ENCODE data around the gene TCEAL9. TPM values are rescaled to one million over a fixed set of nuclear protein-coding genes. Genes with fewer than 3 reads are reported as not detected.
A peak's percentile ranks its signal among the peaks of the same experiment; 100 is the strongest.
"Not testable (repeated sequence)": the region's sequence is repeated elsewhere in the genome, so short reads cannot be mapped to it uniquely, and the experiment has no call there.

The TCEAL9 gene
- total RNA-seq, 2 donors from 2014 or later, result 43.3 to 56.9 TPM

DNA sequence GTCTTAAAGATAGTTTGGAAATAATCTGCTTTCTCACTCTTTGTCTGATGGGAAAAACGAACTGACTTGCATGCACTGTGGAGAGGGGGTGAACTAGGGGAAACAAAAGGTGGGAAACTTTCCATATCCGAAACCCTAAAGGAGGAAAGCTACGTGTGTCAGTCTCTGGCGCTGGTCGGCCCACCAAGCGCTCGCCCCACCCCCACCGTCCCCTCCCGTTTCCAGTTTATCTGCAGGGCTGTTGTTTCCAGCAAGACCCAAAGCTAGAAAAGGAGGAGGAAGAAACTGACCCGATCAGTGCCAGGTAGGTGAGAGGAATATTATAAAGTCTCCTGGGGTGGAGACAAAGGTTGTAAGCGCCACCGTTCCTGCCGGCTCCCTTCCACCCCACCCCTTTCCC, 552 bp downstream of the TCEAL9 start:
- H3K4me3 ChIP-seq, result peak overlapping the region; percentile 62 to 63
- H3K27ac ChIP-seq, result peak overlapping the region; percentile 89 to 90
- H3K27me3 ChIP-seq, result no peaks in the 10 kb centered on the region
- H3K4me1 ChIP-seq, result no peaks in the 10 kb centered on the region
- TF ChIP-seq, protein P1, sequence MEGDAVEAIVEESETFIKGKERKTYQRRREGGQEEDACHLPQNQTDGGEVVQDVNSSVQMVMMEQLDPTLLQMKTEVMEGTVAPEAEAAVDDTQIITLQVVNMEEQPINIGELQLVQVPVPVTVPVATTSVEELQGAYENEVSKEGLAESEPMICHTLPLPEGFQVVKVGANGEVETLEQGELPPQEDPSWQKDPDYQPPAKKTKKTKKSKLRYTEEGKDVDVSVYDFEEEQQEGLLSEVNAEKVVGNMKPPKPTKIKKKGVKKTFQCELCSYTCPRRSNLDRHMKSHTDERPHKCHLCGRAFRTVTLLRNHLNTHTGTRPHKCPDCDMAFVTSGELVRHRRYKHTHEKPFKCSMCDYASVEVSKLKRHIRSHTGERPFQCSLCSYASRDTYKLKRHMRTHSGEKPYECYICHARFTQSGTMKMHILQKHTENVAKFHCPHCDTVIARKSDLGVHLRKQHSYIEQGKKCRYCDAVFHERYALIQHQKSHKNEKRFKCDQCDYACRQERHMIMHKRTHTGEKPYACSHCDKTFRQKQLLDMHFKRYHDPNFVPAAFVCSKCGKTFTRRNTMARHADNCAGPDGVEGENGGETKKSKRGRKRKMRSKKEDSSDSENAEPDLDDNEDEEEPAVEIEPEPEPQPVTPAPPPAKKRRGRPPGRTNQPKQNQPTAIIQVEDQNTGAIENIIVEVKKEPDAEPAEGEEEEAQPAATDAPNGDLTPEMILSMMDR (IDR thresholded peaks at IDR 0.05), result no peak
- no peak for DNase-seq (ENCODE audit: low spot score)
- no peaks in the 10 kb centered on the region for H3K9me3 ChIP-seq
- H3K36me3 ChIP-seq, result no peaks in the 10 kb centered on the region

DNA sequence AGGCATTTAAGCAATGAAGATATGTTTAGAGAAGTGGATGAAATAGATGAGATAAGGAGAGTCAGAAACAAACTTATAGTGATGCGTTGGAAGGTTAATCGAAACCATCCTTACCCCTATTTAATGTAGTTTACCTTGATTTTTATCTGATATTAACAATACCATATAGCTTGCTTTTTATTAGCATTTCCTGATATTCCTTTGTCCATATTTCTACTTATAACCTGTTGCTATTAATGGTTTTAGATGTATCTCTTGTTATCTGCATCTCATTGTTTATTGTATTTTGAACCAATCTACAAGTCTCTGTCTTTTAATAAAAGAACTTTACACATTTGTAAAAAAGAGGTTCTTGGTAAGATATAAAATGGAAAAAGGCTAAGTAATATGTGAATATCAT, 1.6 kb downstream of the TCEAL9 start:
- no peaks in the 10 kb centered on the region for H3K4me1 ChIP-seq
- TF ChIP-seq, protein P1 (IDR thresholded peaks at IDR 0.05), result no peak
- H3K4me3 ChIP-seq, result no peak overlapping the region
- no peaks in the 10 kb centered on the region for H3K27me3 ChIP-seq
- no peaks in the 10 kb centered on the region for H3K9me3 ChIP-seq
- no peaks in the 10 kb centered on the region for H3K36me3 ChIP-seq
- H3K27ac ChIP-seq, result no peak overlapping the region
- DNase-seq (ENCODE audit: low spot score), result no peak

DNA sequence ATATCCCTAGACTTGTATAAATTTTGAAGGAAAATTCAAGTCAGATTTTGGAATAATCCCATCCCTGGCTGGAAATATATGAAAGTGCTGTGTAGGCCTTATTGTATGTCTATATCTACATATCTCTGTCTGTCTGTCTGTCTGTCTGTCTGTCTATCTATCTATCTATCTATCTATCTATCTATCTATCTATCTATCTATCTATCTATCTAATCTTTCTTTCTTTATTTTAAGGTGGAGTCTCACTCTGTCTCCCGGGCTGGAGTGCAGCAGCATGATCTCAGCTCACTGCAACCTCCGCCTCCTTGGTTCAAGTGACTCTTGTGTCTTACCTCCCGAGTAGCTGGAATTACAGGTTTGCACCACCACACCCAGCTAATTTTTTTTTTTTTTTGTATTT, 3.3 kb downstream of the TCEAL9 start:
- not testable (repeated sequence) for H3K27me3 ChIP-seq; H3K36me3 ChIP-seq; DNase-seq (ENCODE audit: low spot score); H3K4me3 ChIP-seq; H3K4me1 ChIP-seq; H3K9me3 ChIP-seq; H3K27ac ChIP-seq

DNA sequence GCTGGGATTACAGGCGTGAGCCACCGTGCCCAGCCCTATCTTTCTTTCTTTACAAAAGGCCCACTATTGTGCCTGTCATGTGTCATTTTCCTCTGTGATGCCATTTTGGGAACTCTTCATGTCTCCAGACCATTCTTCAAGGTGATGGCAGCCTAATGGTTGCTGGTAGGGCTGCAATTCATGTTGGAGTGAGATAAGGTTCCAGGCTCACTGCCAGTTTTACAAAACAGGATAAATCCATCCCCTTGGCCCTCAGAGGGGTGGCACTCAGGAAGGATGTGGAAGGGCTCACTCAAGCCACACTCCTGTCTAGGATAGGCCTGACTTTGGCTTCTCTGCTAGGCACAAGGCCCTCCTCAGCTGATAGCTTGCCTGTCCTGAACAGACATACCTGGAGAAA, 3.8 kb downstream of the TCEAL9 start:
- Histone ChIP-seq H3K27me3 (no peaks in the 10 kb centered on the region), H3K9me3 (no peaks in the 10 kb centered on the region), H3K27ac (no peak overlapping the region), H3K4me3 (no peak overlapping the region), H3K4me1 (no peaks in the 10 kb centered on the region), H3K36me3 (no peaks in the 10 kb centered on the region)
- TF ChIP-seq, protein P1 (IDR thresholded peaks at IDR 0.05), result no peak
- no peak for DNase-seq (ENCODE audit: low spot score)

DNA sequence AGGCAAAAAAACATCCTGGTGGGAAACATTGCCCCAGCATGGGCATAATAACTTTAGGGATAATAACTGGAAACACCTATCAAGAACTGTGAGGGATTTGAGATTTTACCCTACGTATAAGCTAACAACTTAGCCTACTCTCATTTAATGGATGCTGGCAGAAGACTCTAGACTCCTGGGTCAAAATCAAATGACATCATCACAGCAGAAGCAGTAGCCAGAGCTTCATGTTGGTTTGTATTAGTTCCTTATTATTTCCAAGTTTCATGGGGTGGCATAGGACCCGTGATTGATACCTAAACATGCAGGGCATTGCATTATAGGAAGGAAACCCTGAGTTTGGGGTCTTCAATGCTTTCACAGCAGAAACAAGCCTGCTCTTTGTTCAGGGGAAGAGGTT, 4.6 kb downstream of the TCEAL9 start:
- Histone ChIP-seq H3K36me3 (no peaks in the 10 kb centered on the region), H3K4me3 (no peak overlapping the region), H3K27me3 (no peaks in the 10 kb centered on the region), H3K4me1 (no peaks in the 10 kb centered on the region), H3K27ac (no peak overlapping the region), H3K9me3 (no peaks in the 10 kb centered on the region)
- TF ChIP-seq, protein P1 (IDR thresholded peaks at IDR 0.05), result no peak
- no peak for DNase-seq (ENCODE audit: low spot score)

DNA sequence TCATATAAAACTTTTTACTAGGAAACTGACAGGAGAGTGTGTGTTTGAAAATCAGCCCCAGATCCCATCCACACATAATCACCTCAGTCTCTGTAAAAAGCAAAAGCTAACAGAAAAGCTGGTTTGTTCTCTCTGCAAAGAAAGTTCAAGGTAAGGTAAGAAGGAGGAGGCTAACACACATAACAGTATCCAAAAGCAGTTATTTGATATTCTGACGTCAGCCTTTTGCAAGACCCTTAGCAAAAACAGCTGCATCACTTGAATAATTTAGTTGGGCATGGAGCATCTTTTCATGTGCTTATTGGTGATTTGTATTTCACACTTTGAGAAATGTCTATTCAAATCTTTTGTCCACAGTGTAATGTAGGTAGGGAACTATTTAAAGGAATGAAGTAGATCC, 5.5 kb downstream of the TCEAL9 start:
- no peak overlapping the region for H3K27ac ChIP-seq
- no peaks in the 10 kb centered on the region for H3K9me3 ChIP-seq
- no peaks in the 10 kb centered on the region for H3K4me1 ChIP-seq
- TF ChIP-seq, protein P1 (IDR thresholded peaks at IDR 0.05), result no peak
- no peak overlapping the region for H3K4me3 ChIP-seq
- no peaks in the 10 kb centered on the region for H3K36me3 ChIP-seq
- no peaks in the 10 kb centered on the region for H3K27me3 ChIP-seq
- DNase-seq (ENCODE audit: low spot score), result no peak
